OCI-LY7 (cell line): ENCODE measurements around the gene CASP9. TPM values are rescaled to one million over a fixed set of nuclear protein-coding genes. Genes with fewer than 3 reads are reported as not detected.
"Not testable (repeated sequence)": the region's sequence is repeated elsewhere in the genome, so short reads cannot be mapped to it uniquely, and the experiment has no call there.

Experiments
- BruUV-seq: library from RNA; stranded (reverse); fragments of 400-500 nt; replicated peaks from 2 replicates; lab custom pipeline; 2021; lab: Mats Ljungman, UMichigan
- CTCF ChIA-PET: fragments of 300-600 bp; sonication (Branson Sonifier 250); formaldehyde crosslinking; loops from one replicate; lab custom pipeline; 2022; ENCODE audit warnings: antibody characterized with exemption; ENCODE audit not compliant: unreplicated experiment; lab: Charles Lee
- POLR2A ChIA-PET: fragments of 300-600 bp; sonication (Branson Sonifier 250); formaldehyde crosslinking; loops from one replicate; lab custom pipeline; 2022; ENCODE audit warnings: antibody characterized with exemption; lab: Charles Lee
- DNase-seq: peaks from one replicate; pipeline ENCODE4 v3.0.0-alpha.2; 2015; ENCODE audit warnings: low spot score
- H2AFZ ChIP-seq: fragments of 200-600 bp; sonication (generic), shearing (Covaris generic); 2 replicates; pipeline ENCODE4 v1.6.1; 2014; ENCODE audit warnings: mild to moderate bottlenecking, antibody characterized with exemption, low read length, moderate library complexity
- H3K27ac ChIP-seq: fragments of 200-600 bp; sonication (generic); 2 replicates; pipeline ENCODE4 v1.5.1; 2014; ENCODE audit warnings: mixed run types, low read depth, mild to moderate bottlenecking, moderate library complexity, low read length, inconsistent platforms; ENCODE audit not compliant: poor library complexity, severe bottlenecking
- H3K36me3 ChIP-seq: fragments of 200-600 bp; sonication (generic); 2 replicates; pipeline ENCODE4 v1.6.1; 2014; ENCODE audit warnings: mild to moderate bottlenecking, antibody characterized with exemption, low read length, moderate library complexity, mixed read lengths; ENCODE audit not compliant: insufficient read depth
- H3K4me1 ChIP-seq: fragments of 200-600 bp; sonication (generic); 2 replicates; pipeline ENCODE4 v1.5.1; 2014; ENCODE audit warnings: mild to moderate bottlenecking, low read length; ENCODE audit not compliant: insufficient read depth, poor library complexity, severe bottlenecking
- H3K4me2 ChIP-seq: fragments of 200-600 bp; sonication (generic); 2 replicates; pipeline ENCODE4 v1.6.1; 2014; ENCODE audit warnings: mild to moderate bottlenecking, low read length
- H3K4me3 ChIP-seq: fragments of 200-600 bp; sonication (generic); 2 replicates; pipeline ENCODE4 v1.5.1; 2014; ENCODE audit warnings: mild to moderate bottlenecking, low read depth, low read length; ENCODE audit not compliant: poor library complexity, severe bottlenecking
- H3K79me2 ChIP-seq: fragments of 200-600 bp; sonication (generic); 2 replicates; pipeline ENCODE4 v1.6.1; 2016; ENCODE audit warnings: low read depth, mild to moderate bottlenecking, low read length, moderate library complexity, mixed read lengths; ENCODE audit not compliant: insufficient read depth
- H3K9me2 ChIP-seq: fragments of 200-600 bp; sonication (generic); 2 replicates; pipeline ENCODE4 v1.6.1; 2016; ENCODE audit warnings: mild to moderate bottlenecking, low read length, mixed read lengths; ENCODE audit not compliant: insufficient read depth
- H3K9me3 ChIP-seq: fragments of 200-600 bp; sonication (generic); 2 replicates; pipeline ENCODE4 v1.6.1; 2014; ENCODE audit warnings: mild to moderate bottlenecking, mixed run types, low read length, mixed read lengths
- H4K20me1 ChIP-seq: fragments of 200-600 bp; sonication (generic); 2 replicates; pipeline ENCODE4 v1.6.1; 2014; ENCODE audit warnings: mild to moderate bottlenecking, antibody characterized with exemption, low read length, moderate library complexity, mixed read lengths; ENCODE audit not compliant: insufficient read depth
- EZH2phosphoT487 ChIP-seq: fragments of 200-600 bp; sonication (generic); IDR thresholded peaks from 2 replicates; pipeline ENCODE4 v1.6.1; 2018; ENCODE audit warnings: low read depth, borderline replicate concordance, mild to moderate bottlenecking, mixed run types, antibody characterized with exemption, low read length, moderate library complexity, mixed read lengths
- intact Hi-C: fragments of 100-400 bp; cut with micrococcal nuclease; formaldehyde crosslinking; loops from one replicate; pipeline ENCODE4 v1.10.0; 2022; ENCODE audit not compliant: unreplicated experiment
- total RNA-seq, 2 experiments: library from RNA; depleted of rRNA in 1 of 2; stranded (reverse); fragments of >200 nt in 1 of 2; shearing (Covaris generic) in 1 of 2; gene quantifications; 2 replicates each; pipeline ENCODE4 v1.2.3, GENCODE V29; 2014 to 2022
- TF ChIP-seq, protein P1 (sequence below): fragments of 200-600 bp; sonication (generic); conservative IDR thresholded peaks from 2 replicates; pipeline ENCODE4 v1.5.1; 2014; ENCODE audit warnings: mild to moderate bottlenecking, antibody characterized with exemption, low read length, moderate library complexity, mixed read lengths

The CASP9 gene
- total RNA-seq, 2 experiments from 2014 or later = 14.5 to 17.6 TPM

DNA sequence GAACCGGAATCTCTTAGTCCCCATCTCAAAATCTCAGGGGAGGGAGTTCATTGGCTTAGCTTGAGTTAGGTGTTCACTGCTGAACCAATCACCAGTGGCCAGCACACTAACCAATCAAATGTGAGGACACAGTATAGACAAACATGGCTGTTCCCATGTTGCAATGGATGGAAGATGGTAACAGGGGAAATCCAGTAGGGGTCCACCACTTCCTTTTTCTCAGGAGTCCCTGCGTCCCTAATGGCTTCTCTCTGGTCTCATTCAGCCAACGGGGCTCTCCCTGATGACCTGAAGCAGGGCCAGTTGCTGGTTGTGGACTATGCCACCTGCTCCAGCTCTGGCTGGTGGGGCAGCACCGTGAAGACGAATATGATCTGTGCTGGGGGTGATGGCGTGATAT, 38.4 kb downstream of the CASP9 start:
- no peaks in the 10 kb centered on the region for H3K36me3 ChIP-seq
- intact Hi-C loops = no loop called here
- TF ChIP-seq EZH2phosphoT487 = no peak
- TF ChIP-seq, protein P1, sequence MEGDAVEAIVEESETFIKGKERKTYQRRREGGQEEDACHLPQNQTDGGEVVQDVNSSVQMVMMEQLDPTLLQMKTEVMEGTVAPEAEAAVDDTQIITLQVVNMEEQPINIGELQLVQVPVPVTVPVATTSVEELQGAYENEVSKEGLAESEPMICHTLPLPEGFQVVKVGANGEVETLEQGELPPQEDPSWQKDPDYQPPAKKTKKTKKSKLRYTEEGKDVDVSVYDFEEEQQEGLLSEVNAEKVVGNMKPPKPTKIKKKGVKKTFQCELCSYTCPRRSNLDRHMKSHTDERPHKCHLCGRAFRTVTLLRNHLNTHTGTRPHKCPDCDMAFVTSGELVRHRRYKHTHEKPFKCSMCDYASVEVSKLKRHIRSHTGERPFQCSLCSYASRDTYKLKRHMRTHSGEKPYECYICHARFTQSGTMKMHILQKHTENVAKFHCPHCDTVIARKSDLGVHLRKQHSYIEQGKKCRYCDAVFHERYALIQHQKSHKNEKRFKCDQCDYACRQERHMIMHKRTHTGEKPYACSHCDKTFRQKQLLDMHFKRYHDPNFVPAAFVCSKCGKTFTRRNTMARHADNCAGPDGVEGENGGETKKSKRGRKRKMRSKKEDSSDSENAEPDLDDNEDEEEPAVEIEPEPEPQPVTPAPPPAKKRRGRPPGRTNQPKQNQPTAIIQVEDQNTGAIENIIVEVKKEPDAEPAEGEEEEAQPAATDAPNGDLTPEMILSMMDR = no peak
- no peaks in the 10 kb centered on the region for H3K79me2 ChIP-seq
- H3K4me1 ChIP-seq = no peaks in the 10 kb centered on the region
- ChIA-PET CTCF (no interaction called here), POLR2A (interaction anchor here (0.7 kb wide), 1 partner anchor 434 kb away, joined by 3 read pairs; no protein-coding TSS in a partner anchor)
- H3K9me3 ChIP-seq = no peaks in the 10 kb centered on the region
- no peaks in the 10 kb centered on the region for H4K20me1 ChIP-seq
- H3K4me2 ChIP-seq = no peak overlapping the region
- no peak overlapping the region for H2AFZ ChIP-seq
- H3K4me3 ChIP-seq = no peak overlapping the region
- no TSS peak for BruUV-seq
- DNase-seq = no peak
- no peak overlapping the region for H3K27ac ChIP-seq
- no peaks in the 10 kb centered on the region for H3K9me2 ChIP-seq

DNA sequence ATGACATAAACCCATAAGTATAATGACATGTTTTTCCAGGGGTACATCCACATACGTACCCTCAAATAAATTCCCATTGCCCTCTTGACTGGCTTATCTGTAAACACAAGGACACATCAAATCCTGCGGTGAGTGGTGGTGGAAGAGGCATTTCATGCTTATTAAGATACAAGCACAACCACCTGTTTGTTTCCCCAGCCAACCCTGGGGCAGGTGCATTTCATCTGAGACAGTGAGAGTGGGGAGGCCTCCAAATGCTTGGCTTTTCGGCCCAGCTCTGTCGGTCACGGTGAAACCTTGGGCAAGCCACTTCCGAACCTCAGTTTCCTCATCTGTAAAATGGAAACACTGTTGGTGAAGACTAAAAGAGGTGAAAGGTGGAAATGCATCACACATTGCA, 39.6 kb downstream of the CASP9 start:
- CTCF ChIA-PET, H3K79me2 ChIP-seq, DNase-seq, BruUV-seq, H3K36me3 ChIP-seq, H4K20me1 ChIP-seq, H3K9me3 ChIP-seq, H3K27ac ChIP-seq, H2AFZ ChIP-seq, H3K4me3 ChIP-seq, intact Hi-C loops, H3K4me2 ChIP-seq, H3K4me1 ChIP-seq, H3K9me2 ChIP-seq, POLR2A ChIA-PET: not testable (repeated sequence)

DNA sequence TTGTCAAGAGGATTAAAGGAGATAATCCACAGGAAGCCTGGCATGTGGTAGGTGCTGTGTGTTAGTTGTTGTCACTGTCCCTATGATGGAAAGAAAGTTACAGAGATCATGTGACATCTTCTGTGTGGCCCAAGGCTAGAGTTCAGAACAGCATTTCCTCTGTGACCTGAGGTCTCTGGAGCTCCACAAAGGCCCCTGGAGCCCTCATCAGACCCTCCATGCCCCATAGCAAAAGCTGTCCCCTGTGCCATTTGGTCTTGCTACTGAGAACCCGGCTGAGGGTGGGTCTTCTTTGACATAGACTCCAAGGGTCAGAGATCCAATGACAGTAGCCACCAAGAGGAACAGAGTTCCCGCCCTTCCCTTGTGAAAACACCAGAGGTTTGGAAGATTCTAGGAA, 40.0 kb downstream of the CASP9 start:
- Histone ChIP-seq H3K27ac (no peak overlapping the region), H3K4me2 (no peak overlapping the region), H3K9me2 (no peaks in the 10 kb centered on the region), H3K9me3 (no peaks in the 10 kb centered on the region), H2AFZ (no peak overlapping the region), H3K79me2 (no peaks in the 10 kb centered on the region), H3K36me3 (no peaks in the 10 kb centered on the region), H3K4me1 (no peaks in the 10 kb centered on the region), H3K4me3 (no peak overlapping the region), H4K20me1 (no peaks in the 10 kb centered on the region)
- intact Hi-C loops = no loop called here
- TF ChIP-seq EZH2phosphoT487 = no peak
- TF ChIP-seq, protein P1 = no peak
- CTCF ChIA-PET = no interaction called here
- BruUV-seq = no TSS peak
- DNase-seq = no peak
- POLR2A ChIA-PET = no interaction called here

- POLR2A ChIA-PET = interaction anchor here (0.6 kb wide), 1 partner anchor 22 kb away, joined by 3 read pairs; no protein-coding TSS in a partner anchor
- CTCF ChIA-PET, BruUV-seq, H3K79me2 ChIP-seq, H2AFZ ChIP-seq, intact Hi-C loops, H3K4me1 ChIP-seq, H3K9me3 ChIP-seq, H4K20me1 ChIP-seq, H3K9me2 ChIP-seq, DNase-seq, H3K4me2 ChIP-seq, H3K27ac ChIP-seq, H3K36me3 ChIP-seq, H3K4me3 ChIP-seq: not testable (repeated sequence)
Measured at GRCh38 chr1:15482983-15483543, 41.0 kb downstream of the CASP9 start.

GRCh38 chr1:15482455-15482854, 41.6 kb downstream of the CASP9 start:
- H4K20me1 ChIP-seq, H3K4me2 ChIP-seq, H3K36me3 ChIP-seq, DNase-seq, intact Hi-C loops, H2AFZ ChIP-seq, H3K9me3 ChIP-seq, H3K79me2 ChIP-seq, CTCF ChIA-PET, H3K27ac ChIP-seq, H3K4me3 ChIP-seq, H3K9me2 ChIP-seq, BruUV-seq, H3K4me1 ChIP-seq: not testable (repeated sequence)
- POLR2A ChIA-PET = interaction anchor here (0.6 kb wide), 1 partner anchor 22 kb away, joined by 3 read pairs; no protein-coding TSS in a partner anchor
